ENCODE results near the gene NETO1. TPM values are rescaled to one million over a fixed set of nuclear protein-coding genes. Genes with fewer than 3 reads are reported as not detected.

The NETO1 gene
- total RNA-seq (not detected), polyA plus RNA-seq (under 1 TPM in 2 of 3 donors, not detected in 1; 0.06 to 0.09 TPM)
- long read RNA-seq, donor 1: 0 reads
- long read RNA-seq, donor 2: 0 reads

GRCh38 chr18:72867746-72868584 lies at the start of gene NETO1:
Gene NETO1 (minus strand): TSS chr18:72867987. CDS start chr18:72867291, 696 bp downstream.
- no peaks in the 10 kb centered on the region for H3K9me3 ChIP-seq
- ATAC-seq: no peak
- no peak within 1 kb of the TSS for H3K27ac ChIP-seq
- no peak for TF ChIP-seq CTCF (IDR thresholded peaks at IDR 0.05)
- DNase-seq: no peak
- peaks cover 0 to 35% (median 17%) of the 10 kb centered on the region in 3 donors for H3K27me3 ChIP-seq (ENCODE audit: insufficient read depth in 3 of 3, low read length in 2 of 3)
- H3K36me3 ChIP-seq (ENCODE audit: insufficient read depth in 1 of 2, low read depth in 1 of 2): no peaks in the 10 kb centered on the region
- no peaks in the 10 kb centered on the region for H3K4me1 ChIP-seq
- intact Hi-C loops (cut with DNase I): no loop called here
- 0 to 1% (median 1%) methylated on average over 39 to 84 of the region's 85 CpGs for WGBS, 3 donors
- peak within 1 kb of the TSS; percentile 28 for H3K4me3 ChIP-seq

- no peak for TF ChIP-seq CTCF (IDR thresholded peaks at IDR 0.05)
- WGBS, 3 donors: 70 to 74% (median 73%) methylated on average over 5 of the region's 5 CpGs
- Histone ChIP-seq H3K4me3 (no peak overlapping the region), H3K27ac (no peak overlapping the region), H3K4me1 (no peaks in the 10 kb centered on the region), H3K36me3 (ENCODE audit: insufficient read depth in 1 of 2, low read depth in 1 of 2) (no peaks in the 10 kb centered on the region), H3K27me3 (ENCODE audit: insufficient read depth in 3 of 3, low read length in 2 of 3) (no peaks in the 10 kb centered on the region), H3K9me3 (no peaks in the 10 kb centered on the region)
- ATAC-seq (no peak), DNase-seq (no peak)
- intact Hi-C loops (cut with DNase I): no loop called here
Observed at GRCh38 chr18:72910045-72910444, 42.3 kb upstream of the NETO1 start.

DNA sequence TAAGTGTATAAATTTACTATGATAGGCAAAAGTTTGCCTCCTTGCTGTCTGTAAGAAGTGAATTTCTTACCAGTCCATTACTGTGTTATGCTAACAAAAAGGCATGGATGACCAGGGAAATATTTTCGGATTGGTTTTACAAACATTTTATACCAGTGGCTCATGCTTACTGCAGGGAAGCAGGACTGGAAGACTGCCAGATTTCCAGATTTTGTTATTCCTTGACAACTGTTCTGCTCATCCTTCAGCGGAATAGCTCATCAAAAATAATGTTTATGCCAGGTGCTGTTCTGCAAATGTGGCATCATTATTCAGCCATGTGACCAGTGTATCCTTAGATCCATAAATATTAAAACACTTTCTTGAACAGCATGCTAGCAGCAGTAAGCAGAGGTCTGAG lies 40.4 kb upstream of the NETO1 start:
- intact Hi-C loops (cut with DNase I): no loop called here
- Histone ChIP-seq H3K4me3 (no peak overlapping the region), H3K27ac (no peak overlapping the region), H3K4me1 (no peaks in the 10 kb centered on the region), H3K9me3 (no peaks in the 10 kb centered on the region), H3K36me3 (ENCODE audit: insufficient read depth in 1 of 2, low read depth in 1 of 2) (no peaks in the 10 kb centered on the region), H3K27me3 (ENCODE audit: insufficient read depth in 3 of 3, low read length in 2 of 3) (no peaks in the 10 kb centered on the region)
- WGBS, 3 donors: 31 to 33% (median 33%) methylated on average over 2 of the region's 2 CpGs
- TF ChIP-seq CTCF (IDR thresholded peaks at IDR 0.05): no peak
- no peak for ATAC-seq
- no peak for DNase-seq

DNA sequence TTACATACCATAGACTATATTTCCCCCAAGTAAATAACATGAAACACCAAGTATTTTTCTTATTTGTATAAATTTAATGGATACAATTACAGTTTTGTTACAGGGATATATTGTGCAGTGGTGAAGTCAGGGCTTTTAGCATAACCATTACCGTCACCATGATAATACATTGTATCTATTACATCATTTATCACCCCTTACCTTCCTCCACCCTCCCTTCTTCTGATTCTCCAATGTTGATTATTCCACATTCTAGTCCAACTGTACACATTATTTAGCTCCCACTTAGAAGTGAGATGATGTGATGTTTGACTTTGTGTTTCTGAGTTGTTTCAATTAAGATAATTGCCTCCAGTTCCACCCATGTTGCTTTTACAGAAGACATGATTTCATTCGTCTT lies 35.2 kb upstream of the NETO1 start:
- no peak overlapping the region for H3K4me3 ChIP-seq
- H3K36me3 ChIP-seq (ENCODE audit: insufficient read depth in 1 of 2, low read depth in 1 of 2): no peaks in the 10 kb centered on the region
- WGBS, 3 donors: 82 to 92% (median 88%) methylated on average over 2 of the region's 2 CpGs
- no peak for ATAC-seq
- intact Hi-C loops (cut with DNase I): no loop called here
- no peak overlapping the region for H3K27ac ChIP-seq
- no peaks in the 10 kb centered on the region for H3K4me1 ChIP-seq
- no peak for DNase-seq
- H3K9me3 ChIP-seq: no peaks in the 10 kb centered on the region
- no peak for TF ChIP-seq CTCF (IDR thresholded peaks at IDR 0.05)
- no peaks in the 10 kb centered on the region for H3K27me3 ChIP-seq (ENCODE audit: insufficient read depth in 3 of 3, low read length in 2 of 3)

Data from psoas muscle (tissue), 8 donors.